Neural crest cell (in vitro differentiated cells): ENCODE measurements around the gene N4BP2. TPM values are rescaled to one million over a fixed set of nuclear protein-coding genes. Genes with fewer than 3 reads are reported as not detected.

Source experiments
- DNase-seq: peaks from one replicate; pipeline ENCODE4 v3.0.0; 2021; ENCODE audit warnings: low read depth, mixed read lengths, low spot score
- H3K27ac Mint-ChIP-seq: one replicate; pipeline ENCODE4 v1.8.0; 2021; ENCODE audit warnings: mild to moderate bottlenecking, mixed read lengths; ENCODE audit not compliant: unreplicated experiment
- H3K27me3 Mint-ChIP-seq: 2 replicates; pipeline ENCODE4 v1.8.0; 2021; ENCODE audit warnings: low read depth, mild to moderate bottlenecking, mixed read lengths
- H3K36me3 Mint-ChIP-seq: 2 replicates; pipeline ENCODE4 v1.8.0; 2021; ENCODE audit warnings: low read depth, mild to moderate bottlenecking, mixed read lengths
- H3K4me1 Mint-ChIP-seq: 2 replicates; pipeline ENCODE4 v1.8.0; 2021; ENCODE audit warnings: mixed read lengths
- H3K4me3 Mint-ChIP-seq: one replicate; pipeline ENCODE4 v1.8.0; 2021; ENCODE audit warnings: mild to moderate bottlenecking, mixed read lengths
- H3K9me3 Mint-ChIP-seq: 2 replicates; pipeline ENCODE4 v1.8.0; 2021; ENCODE audit warnings: mixed read lengths
- total RNA-seq: library from RNA; stranded (reverse); gene quantifications from 2 replicates; pipeline ENCODE4 v1.2.1, GENCODE V29; 2021
- TF ChIP-seq, protein P1 (sequence below): fragments of 200-600 bp; sonication (generic); conservative IDR thresholded peaks from 2 replicates; pipeline ENCODE4 v1.5.0; 2021; ENCODE audit warnings: antibody characterized with exemption, mild to moderate bottlenecking

Gene N4BP2
- total RNA-seq, 1 donor from 2014 or later: 25.2 TPM

DNA sequence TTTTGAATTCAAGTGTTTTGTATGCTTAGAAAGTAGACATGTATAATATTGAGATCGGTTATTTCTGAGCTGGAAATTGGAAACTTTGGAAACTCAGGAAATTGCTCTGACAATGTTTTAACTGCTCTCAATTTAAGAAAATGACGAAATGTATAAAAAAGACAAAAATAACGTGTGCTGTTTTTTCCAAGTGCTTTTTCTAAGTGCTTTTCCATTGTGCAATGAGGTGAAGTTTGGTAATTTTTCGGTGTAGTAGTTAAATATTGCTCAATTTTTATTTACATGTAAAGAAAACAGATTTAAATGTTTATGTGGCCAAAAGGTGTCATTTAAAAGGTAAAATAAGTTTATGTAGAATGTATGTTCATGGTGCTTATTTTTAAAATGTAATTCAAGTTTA, 100.8 kb downstream of the N4BP2 start:
- TF ChIP-seq, protein P1, sequence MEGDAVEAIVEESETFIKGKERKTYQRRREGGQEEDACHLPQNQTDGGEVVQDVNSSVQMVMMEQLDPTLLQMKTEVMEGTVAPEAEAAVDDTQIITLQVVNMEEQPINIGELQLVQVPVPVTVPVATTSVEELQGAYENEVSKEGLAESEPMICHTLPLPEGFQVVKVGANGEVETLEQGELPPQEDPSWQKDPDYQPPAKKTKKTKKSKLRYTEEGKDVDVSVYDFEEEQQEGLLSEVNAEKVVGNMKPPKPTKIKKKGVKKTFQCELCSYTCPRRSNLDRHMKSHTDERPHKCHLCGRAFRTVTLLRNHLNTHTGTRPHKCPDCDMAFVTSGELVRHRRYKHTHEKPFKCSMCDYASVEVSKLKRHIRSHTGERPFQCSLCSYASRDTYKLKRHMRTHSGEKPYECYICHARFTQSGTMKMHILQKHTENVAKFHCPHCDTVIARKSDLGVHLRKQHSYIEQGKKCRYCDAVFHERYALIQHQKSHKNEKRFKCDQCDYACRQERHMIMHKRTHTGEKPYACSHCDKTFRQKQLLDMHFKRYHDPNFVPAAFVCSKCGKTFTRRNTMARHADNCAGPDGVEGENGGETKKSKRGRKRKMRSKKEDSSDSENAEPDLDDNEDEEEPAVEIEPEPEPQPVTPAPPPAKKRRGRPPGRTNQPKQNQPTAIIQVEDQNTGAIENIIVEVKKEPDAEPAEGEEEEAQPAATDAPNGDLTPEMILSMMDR: no peak
- H3K27ac Mint-ChIP-seq: no peak overlapping the region
- no peaks in the 10 kb centered on the region for H3K4me1 Mint-ChIP-seq
- no peaks in the 10 kb centered on the region for H3K9me3 Mint-ChIP-seq
- no peaks in the 10 kb centered on the region for H3K27me3 Mint-ChIP-seq
- DNase-seq: no peak
- H3K4me3 Mint-ChIP-seq: no peak overlapping the region
- H3K36me3 Mint-ChIP-seq: peaks cover 10% of the 10 kb centered on the region

DNA sequence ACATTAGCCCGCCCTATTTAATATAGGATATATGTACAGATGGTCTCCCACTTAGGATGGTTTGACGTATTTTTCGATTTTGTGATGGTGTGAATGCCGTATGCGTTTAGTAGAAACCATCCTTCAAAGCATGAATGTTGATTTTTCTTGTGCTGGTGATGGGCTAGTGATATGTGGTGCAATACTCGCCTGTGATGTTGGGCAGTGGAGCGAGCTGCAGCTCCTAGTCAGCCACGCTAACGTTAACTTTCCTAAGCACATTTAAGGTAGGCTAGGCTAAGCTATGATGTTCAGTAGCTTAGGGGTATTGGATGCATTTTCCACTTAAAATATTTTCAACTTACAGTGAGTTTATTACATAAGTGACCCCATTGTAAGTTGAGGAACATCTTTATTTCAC, 103.6 kb downstream of the N4BP2 start:
- Mint-ChIP-seq H3K4me3 (no peak overlapping the region), H3K27ac (no peak overlapping the region), H3K27me3 (no peaks in the 10 kb centered on the region), H3K9me3 (no peaks in the 10 kb centered on the region), H3K4me1 (peaks cover 4% of the 10 kb centered on the region), H3K36me3 (peaks cover 20% of the 10 kb centered on the region)
- TF ChIP-seq, protein P1: no peak
- DNase-seq: no peak

DNA sequence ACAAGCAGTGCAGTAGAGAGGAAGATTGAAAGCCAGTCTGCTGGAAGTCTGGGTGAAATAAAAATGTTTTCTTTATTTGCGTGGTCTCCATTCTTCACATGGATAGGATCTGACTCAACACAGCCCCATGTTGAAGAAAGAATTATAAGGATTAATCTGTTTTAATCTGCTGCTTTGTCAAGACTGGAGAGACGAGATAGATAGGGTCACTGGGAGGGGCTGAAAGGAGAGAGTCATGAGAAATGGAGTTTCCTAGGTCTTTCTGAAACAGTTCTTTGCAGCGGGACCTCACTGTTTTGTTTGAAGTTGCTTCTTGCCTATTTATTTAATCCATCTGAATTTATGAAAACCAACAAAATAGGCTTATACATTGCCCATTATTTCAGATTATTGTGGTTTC, 107.8 kb downstream of the N4BP2 start:
- no peak for DNase-seq
- Mint-ChIP-seq H3K4me1 (peaks cover 4% of the 10 kb centered on the region), H3K36me3 (peaks cover 39% of the 10 kb centered on the region), H3K9me3 (peaks cover 9% of the 10 kb centered on the region), H3K27ac (no peak overlapping the region), H3K4me3 (no peak overlapping the region), H3K27me3 (no peaks in the 10 kb centered on the region)
- TF ChIP-seq, protein P1: no peak

DNA sequence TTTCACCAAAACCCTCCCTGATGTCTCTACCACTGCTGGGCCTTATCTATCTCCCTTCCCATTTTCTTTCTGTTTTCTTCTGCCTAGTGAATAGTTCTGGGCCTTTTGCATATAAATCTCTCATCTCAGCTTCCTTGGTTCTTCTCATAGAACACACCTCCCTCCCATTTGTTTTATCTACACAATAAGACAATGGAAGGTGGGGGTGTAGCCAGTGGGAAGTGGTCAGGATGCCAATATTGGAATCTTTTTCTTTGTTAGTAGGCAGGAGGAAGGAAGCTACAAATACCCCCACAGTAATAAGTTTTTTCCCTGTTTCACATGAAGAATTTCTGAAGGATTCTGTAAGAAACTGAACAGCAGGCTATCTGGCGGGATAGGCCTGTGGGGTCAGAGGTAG, 109.3 kb downstream of the N4BP2 start:
- TF ChIP-seq, protein P1: no peak
- peaks cover 9% of the 10 kb centered on the region for H3K9me3 Mint-ChIP-seq
- H3K4me1 Mint-ChIP-seq: peaks cover 4% of the 10 kb centered on the region
- H3K27me3 Mint-ChIP-seq: no peaks in the 10 kb centered on the region
- no peak overlapping the region for H3K4me3 Mint-ChIP-seq
- H3K27ac Mint-ChIP-seq: no peak overlapping the region
- H3K36me3 Mint-ChIP-seq: peaks cover 35% of the 10 kb centered on the region
- DNase-seq: no peak

DNA sequence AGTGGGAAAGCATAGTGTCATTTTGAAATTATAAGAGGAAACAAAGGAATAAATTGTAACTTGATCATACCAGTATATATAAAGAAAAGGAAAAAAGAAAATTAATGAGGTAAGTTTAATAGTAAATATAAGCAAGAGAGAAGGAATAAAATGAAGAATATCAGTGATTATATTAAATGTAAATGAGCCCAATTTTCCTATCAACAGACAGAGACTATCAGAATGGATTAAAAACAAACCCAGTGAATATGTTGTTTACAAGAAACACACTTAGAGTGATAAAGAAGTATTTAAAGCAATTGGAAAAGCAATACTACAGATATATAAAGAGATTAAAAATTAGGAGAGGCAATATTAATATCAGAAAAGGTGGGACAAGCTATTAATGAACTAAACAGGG, 111.4 kb downstream of the N4BP2 start:
- Mint-ChIP-seq H3K27me3 (no peaks in the 10 kb centered on the region), H3K4me1 (peaks cover 4% of the 10 kb centered on the region), H3K27ac (no peak overlapping the region), H3K36me3 (peaks cover 32% of the 10 kb centered on the region), H3K4me3 (no peak overlapping the region), H3K9me3 (peaks cover 9% of the 10 kb centered on the region)
- DNase-seq: no peak
- TF ChIP-seq, protein P1: no peak

DNA sequence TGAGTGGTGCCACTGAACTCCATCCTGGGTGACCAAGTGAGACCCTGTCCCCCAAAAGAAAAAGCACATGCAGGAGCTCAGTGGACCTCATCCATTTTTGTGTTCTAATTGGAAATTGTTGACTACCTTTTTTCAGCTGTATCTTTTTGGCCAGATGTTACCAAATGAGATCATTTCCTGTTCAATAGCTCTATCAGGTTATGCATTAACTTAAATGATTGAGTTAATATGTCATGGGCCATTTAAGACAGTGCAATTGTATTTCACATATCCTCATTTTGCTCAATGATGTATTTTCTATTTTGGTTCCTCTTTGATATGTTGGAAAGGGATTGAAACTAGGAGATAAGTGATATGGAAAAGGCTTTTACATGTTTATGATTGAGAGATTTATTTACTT, 113.9 kb downstream of the N4BP2 start:
- no peak overlapping the region for H3K4me3 Mint-ChIP-seq
- H3K27ac Mint-ChIP-seq: no peak overlapping the region
- DNase-seq: no peak
- H3K27me3 Mint-ChIP-seq: no peaks in the 10 kb centered on the region
- peaks cover 21% of the 10 kb centered on the region for H3K36me3 Mint-ChIP-seq
- H3K4me1 Mint-ChIP-seq: no peaks in the 10 kb centered on the region
- TF ChIP-seq, protein P1: no peak
- peaks cover 9% of the 10 kb centered on the region for H3K9me3 Mint-ChIP-seq
